ENCODE results near the gene KRTAP2-4. TPM values are rescaled to one million over a fixed set of nuclear protein-coding genes. Genes with fewer than 3 reads are reported as not detected.
"Not testable (repeated sequence)": the region's sequence is repeated elsewhere in the genome, so short reads cannot be mapped to it uniquely, and the experiment has no call there.

Gene KRTAP2-4
- total RNA-seq, 2 experiments from 2014 or later = not detected

- ChIA-PET CTCF (no interaction called here), POLR2A (no interaction called here)
- Mint-ChIP-seq H3K27ac (no peak within 1 kb of the TSS), H3K27me3 (peaks cover 8% of the 10 kb centered on the region), H3K4me3 (no peak within 1 kb of the TSS), H3K36me3 (ENCODE audit: low read depth) (no peaks in the 10 kb centered on the region), H3K4me1 (peaks cover 8% of the 10 kb centered on the region), H3K9me3 (ENCODE audit: low read depth) (peaks cover under 1% of the 10 kb centered on the region)
- intact Hi-C loops (cut with DNase I, micrococcal nuclease) = no loop called here
- DNase-seq = no peak
- no peak for ATAC-seq
Measured at GRCh38 chr17:41098042-41098441, 32.4 kb upstream of the KRTAP2-4 start, which contains the start of gene KRTAP4-8. Gene KRTAP4-8, minus strand, starts transcription at chr17:41098142. Its CDS starts 58 bp downstream, at chr17:41098084.

GRCh38 chr17:41096055-41096454, 30.4 kb upstream of the KRTAP2-4 start:
- no peak overlapping the region for H3K4me3 Mint-ChIP-seq
- intact Hi-C loops (cut with DNase I, micrococcal nuclease) = no loop called here
- peaks cover 8% of the 10 kb centered on the region for H3K27me3 Mint-ChIP-seq
- POLR2A ChIA-PET = no interaction called here
- ATAC-seq (no peak), DNase-seq (no peak)
- CTCF ChIA-PET = no interaction called here
- H3K27ac Mint-ChIP-seq = no peak overlapping the region
- H3K9me3 Mint-ChIP-seq (ENCODE audit: low read depth) = peaks cover 3% of the 10 kb centered on the region
- no peaks in the 10 kb centered on the region for H3K36me3 Mint-ChIP-seq (ENCODE audit: low read depth)
- H3K4me1 Mint-ChIP-seq = peaks cover 8% of the 10 kb centered on the region

- H3K27me3 Mint-ChIP-seq; intact Hi-C loops (cut with DNase I, micrococcal nuclease); CTCF ChIA-PET; ATAC-seq; H3K27ac Mint-ChIP-seq; H3K4me1 Mint-ChIP-seq; POLR2A ChIA-PET; H3K36me3 Mint-ChIP-seq (ENCODE audit: low read depth); DNase-seq; H3K9me3 Mint-ChIP-seq (ENCODE audit: low read depth); H3K4me3 Mint-ChIP-seq: not testable (repeated sequence)
Measured at GRCh38 chr17:41088760-41089352, 23.2 kb upstream of the KRTAP2-4 start.

- ATAC-seq; POLR2A ChIA-PET; H3K4me1 Mint-ChIP-seq; H3K27me3 Mint-ChIP-seq; H3K9me3 Mint-ChIP-seq (ENCODE audit: low read depth); H3K36me3 Mint-ChIP-seq (ENCODE audit: low read depth); CTCF ChIA-PET; H3K4me3 Mint-ChIP-seq; H3K27ac Mint-ChIP-seq; DNase-seq: not testable (repeated sequence)
- intact Hi-C loops (cut with DNase I, micrococcal nuclease) = loop anchor here in 1 of 2 experiments (2.0 kb wide), 1 partner anchor 57 kb away; the partner anchor contains the start of gene KRTAP4-6
Measured at GRCh38 chr17:41084100-41084856, 18.6 kb upstream of the KRTAP2-4 start, which contains the start of gene KRTAP4-7. Gene KRTAP4-7, plus strand, starts transcription at chr17:41084150. Its CDS starts 57 bp downstream, at chr17:41084207.

GRCh38 chr17:41083427-41083826, 17.7 kb upstream of the KRTAP2-4 start:
- intact Hi-C loops (cut with DNase I, micrococcal nuclease); DNase-seq; CTCF ChIA-PET; H3K36me3 Mint-ChIP-seq (ENCODE audit: low read depth); H3K9me3 Mint-ChIP-seq (ENCODE audit: low read depth); H3K27ac Mint-ChIP-seq; H3K4me1 Mint-ChIP-seq; POLR2A ChIA-PET; H3K27me3 Mint-ChIP-seq; H3K4me3 Mint-ChIP-seq: not testable (repeated sequence)
- peak; percentile 42 for ATAC-seq

- no peaks in the 10 kb centered on the region for H3K9me3 Mint-ChIP-seq (ENCODE audit: low read depth)
- H3K27ac Mint-ChIP-seq = no peak overlapping the region
- ChIA-PET CTCF (no interaction called here), POLR2A (no interaction called here)
- H3K4me1 Mint-ChIP-seq = no peaks in the 10 kb centered on the region
- DNase-seq = no peak
- H3K27me3 Mint-ChIP-seq = peaks cover 7% of the 10 kb centered on the region
- ATAC-seq = no peak
- H3K36me3 Mint-ChIP-seq (ENCODE audit: low read depth) = no peaks in the 10 kb centered on the region
- H3K4me3 Mint-ChIP-seq = no peak overlapping the region
- intact Hi-C loops (cut with DNase I, micrococcal nuclease) = no loop called here
Measured at GRCh38 chr17:41082626-41083025, 16.9 kb upstream of the KRTAP2-4 start.

GRCh38 chr17:41076788-41077187, 11.1 kb upstream of the KRTAP2-4 start:
- ChIA-PET CTCF (no interaction called here), POLR2A (no interaction called here)
- Mint-ChIP-seq H3K27ac (no peak overlapping the region), H3K4me3 (no peak overlapping the region), H3K4me1 (no peaks in the 10 kb centered on the region), H3K9me3 (ENCODE audit: low read depth) (no peaks in the 10 kb centered on the region), H3K36me3 (ENCODE audit: low read depth) (no peaks in the 10 kb centered on the region), H3K27me3 (peaks cover 16% of the 10 kb centered on the region)
- ATAC-seq (no peak), DNase-seq (no peak)
- intact Hi-C loops (cut with DNase I, micrococcal nuclease) = no loop called here

- intact Hi-C loops (cut with DNase I, micrococcal nuclease) = no loop called here
- no peak for DNase-seq
- no peak overlapping the region for H3K27ac Mint-ChIP-seq
- H3K4me3 Mint-ChIP-seq = no peak overlapping the region
- POLR2A ChIA-PET = no interaction called here
- no peaks in the 10 kb centered on the region for H3K36me3 Mint-ChIP-seq (ENCODE audit: low read depth)
- no peaks in the 10 kb centered on the region for H3K9me3 Mint-ChIP-seq (ENCODE audit: low read depth)
- peaks cover 16% of the 10 kb centered on the region for H3K27me3 Mint-ChIP-seq
- CTCF ChIA-PET = interaction anchor here (0.9 kb wide), 1 partner anchor 35 kb away, joined by 3 read pairs; no protein-coding TSS in a partner anchor
- no peaks in the 10 kb centered on the region for H3K4me1 Mint-ChIP-seq
- no peak for ATAC-seq
Measured at GRCh38 chr17:41073676-41074075, 8.0 kb upstream of the KRTAP2-4 start.

- POLR2A ChIA-PET = no interaction called here
- H3K9me3 Mint-ChIP-seq (ENCODE audit: low read depth) = no peaks in the 10 kb centered on the region
- ATAC-seq (no peak), DNase-seq (no peak)
- no peaks in the 10 kb centered on the region for H3K36me3 Mint-ChIP-seq (ENCODE audit: low read depth)
- intact Hi-C loops (cut with DNase I, micrococcal nuclease) = no loop called here
- CTCF ChIA-PET = interaction anchor here (1.1 kb wide), 1 partner anchor 117 kb away, joined by 5 read pairs; no protein-coding TSS in a partner anchor
- H3K27me3 Mint-ChIP-seq = peaks cover 10% of the 10 kb centered on the region
- no peak overlapping the region for H3K4me3 Mint-ChIP-seq
- no peaks in the 10 kb centered on the region for H3K4me1 Mint-ChIP-seq
- no peak overlapping the region for H3K27ac Mint-ChIP-seq
Measured at GRCh38 chr17:41071606-41072360, 6.1 kb upstream of the KRTAP2-4 start.

GRCh38 chr17:41069031-41069430, 3.4 kb upstream of the KRTAP2-4 start:
- DNase-seq (no peak), ATAC-seq (no peak)
- Mint-ChIP-seq H3K27me3 (peaks cover 2% of the 10 kb centered on the region), H3K36me3 (ENCODE audit: low read depth) (no peaks in the 10 kb centered on the region), H3K27ac (no peak overlapping the region), H3K9me3 (ENCODE audit: low read depth) (no peaks in the 10 kb centered on the region), H3K4me3 (no peak overlapping the region), H3K4me1 (no peaks in the 10 kb centered on the region)
- intact Hi-C loops (cut with DNase I, micrococcal nuclease) = no loop called here
- POLR2A ChIA-PET = no interaction called here
- CTCF ChIA-PET = interaction anchor here (0.7 kb wide), 1 partner anchor 28 kb away, joined by 3 read pairs; the partner anchor contains the start of gene KRTAP1-1

GRCh38 chr17:41067281-41067680, 1.6 kb upstream of the KRTAP2-4 start:
- DNase-seq (no peak), ATAC-seq (no peak)
- no peaks in the 10 kb centered on the region for H3K36me3 Mint-ChIP-seq (ENCODE audit: low read depth)
- CTCF ChIA-PET = no interaction called here
- peaks cover 2% of the 10 kb centered on the region for H3K27me3 Mint-ChIP-seq
- H3K9me3 Mint-ChIP-seq (ENCODE audit: low read depth) = no peaks in the 10 kb centered on the region
- intact Hi-C loops (cut with DNase I, micrococcal nuclease) = no loop called here
- H3K4me3 Mint-ChIP-seq = no peak overlapping the region
- H3K4me1 Mint-ChIP-seq = no peaks in the 10 kb centered on the region
- H3K27ac Mint-ChIP-seq = no peak overlapping the region
- POLR2A ChIA-PET = no interaction called here

Measured in activated CD4-positive, alpha-beta T cell treated with anti-CD3 and anti-CD28 coated beads for 36 hours (primary cell).